WTC11 (cell line): ENCODE measurements around the gene ARHGAP22. TPM values are rescaled to one million over a fixed set of nuclear protein-coding genes. Genes with fewer than 3 reads are reported as not detected.

Experiments
- ATAC-seq: fragments of 200-7000 bp; cut with Tn5 transposase; 2 replicates; pipeline ENCODE4 v1.10.0; 2021; ENCODE audit warnings: mild to moderate bottlenecking, moderate library complexity
- CTCF ChIA-PET: fragments of 300-600 bp; sonication (Branson Sonifier 250); formaldehyde crosslinking; loops from one replicate; lab custom pipeline; 2021; ENCODE audit warnings: antibody characterized with exemption; lab: Charles Lee
- POLR2A ChIA-PET: fragments of 350-600 bp; sonication (Branson Sonifier 250); formaldehyde crosslinking; loops from one replicate; lab custom pipeline; 2021; ENCODE audit warnings: antibody characterized with exemption; lab: Charles Lee
- DNase-seq: peaks from one replicate; pipeline ENCODE4 v3.0.0; 2021; ENCODE audit warnings: low spot score
- H3K27ac Mint-ChIP-seq: 2 replicates; pipeline ENCODE4 v1.8.0; 2021; ENCODE audit warnings: mixed read lengths
- H3K27me3 Mint-ChIP-seq: 2 replicates; pipeline ENCODE4 v1.8.0; 2021; ENCODE audit warnings: low read depth, mild to moderate bottlenecking, moderate library complexity, mixed read lengths
- H3K36me3 Mint-ChIP-seq: 2 replicates; pipeline ENCODE4 v1.8.0; 2021; ENCODE audit warnings: mixed read lengths
- H3K4me1 Mint-ChIP-seq: 2 replicates; pipeline ENCODE4 v1.8.0; 2022; ENCODE audit warnings: mixed read lengths
- H3K4me3 Mint-ChIP-seq: 2 replicates; pipeline ENCODE4 v1.8.0; 2021; ENCODE audit warnings: mild to moderate bottlenecking, moderate library complexity, mixed read lengths
- H3K9me3 Mint-ChIP-seq: 2 replicates; pipeline ENCODE4 v1.8.0; 2021; ENCODE audit warnings: mixed read lengths
- AR ChIP-seq: fragments of 250-450 bp; sonication (Bioruptor Pico); IDR thresholded peaks from 2 replicates; pipeline ENCODE4 v1.9.0; 2021; ENCODE audit warnings: mild to moderate bottlenecking
- ATF1 ChIP-seq: sonication (generic); formaldehyde crosslinking; IDR thresholded peaks from 2 replicates; pipeline ENCODE4 v1.8.1; 2023; ENCODE audit warnings: mild to moderate bottlenecking, moderate library complexity, missing genetic modification reagents
- ATF2 ChIP-seq: sonication (generic); formaldehyde crosslinking; IDR thresholded peaks from 2 replicates; pipeline ENCODE4 v1.8.1; 2022; ENCODE audit warnings: low read depth, missing genetic modification reagents, borderline replicate concordance
- CBFB ChIP-seq: sonication (generic); formaldehyde crosslinking; IDR thresholded peaks from 2 replicates; pipeline ENCODE4 v1.8.1; 2022; ENCODE audit warnings: mild to moderate bottlenecking, low read depth, missing genetic modification reagents
- FOXJ3 ChIP-seq: sonication (generic); formaldehyde crosslinking; IDR thresholded peaks from 2 replicates; pipeline ENCODE4 v1.9.0; 2021; ENCODE audit warnings: missing genetic modification reagents, mild to moderate bottlenecking, borderline replicate concordance
- FOXK1 ChIP-seq: sonication (generic); formaldehyde crosslinking; IDR thresholded peaks from 2 replicates; pipeline ENCODE4 v1.8.0; 2022; ENCODE audit warnings: mild to moderate bottlenecking, moderate library complexity, missing genetic modification reagents
- FOXP1 ChIP-seq: sonication (generic); formaldehyde crosslinking; IDR thresholded peaks from 2 replicates; pipeline ENCODE4 v1.8.0; 2022; ENCODE audit warnings: missing genetic modification reagents, mild to moderate bottlenecking, moderate library complexity, borderline replicate concordance
- JAZF1 ChIP-seq: fragments of 250-450 bp; sonication (Bioruptor Pico); IDR thresholded peaks from 2 replicates; pipeline ENCODE4 v1.9.0; 2021; ENCODE audit warnings: moderate library complexity, mild to moderate bottlenecking, inconsistent platforms
- KAT7 ChIP-seq: sonication (generic); formaldehyde crosslinking; IDR thresholded peaks from 2 replicates; pipeline ENCODE4 v1.8.1; 2023; ENCODE audit warnings: missing genetic modification reagents, mild to moderate bottlenecking, borderline replicate concordance
- MXD4 ChIP-seq: fragments of 250-450 bp; sonication (Bioruptor Pico); IDR thresholded peaks from 2 replicates; pipeline ENCODE4 v1.8.0; 2021; ENCODE audit warnings: mild to moderate bottlenecking, moderate library complexity, borderline replicate concordance
- OVOL2 ChIP-seq: fragments of 250-450 bp; sonication (Bioruptor Pico); IDR thresholded peaks from 2 replicates; pipeline ENCODE4 v1.9.0; 2021; ENCODE audit warnings: mild to moderate bottlenecking, borderline replicate concordance
- SMAD3 ChIP-seq: sonication (generic); formaldehyde crosslinking; IDR thresholded peaks from 2 replicates; pipeline ENCODE4 v1.8.0; 2022; ENCODE audit warnings: missing genetic modification reagents, mild to moderate bottlenecking, borderline replicate concordance
- SP1 ChIP-seq: sonication (generic); formaldehyde crosslinking; conservative IDR thresholded peaks from 2 replicates; pipeline ENCODE4 v1.8.1; 2022; ENCODE audit warnings: missing genetic modification reagents
- STAT6 ChIP-seq: sonication (generic); formaldehyde crosslinking; conservative IDR thresholded peaks from 2 replicates; pipeline ENCODE4 v1.8.1; 2023; ENCODE audit warnings: mild to moderate bottlenecking, low read depth, missing genetic modification reagents, moderate library complexity
- TEAD1 ChIP-seq: sonication (generic); formaldehyde crosslinking; IDR thresholded peaks from 2 replicates; pipeline ENCODE4 v1.8.0; 2022; ENCODE audit warnings: mild to moderate bottlenecking, missing genetic modification reagents
- total RNA-seq: library from RNA; stranded (reverse); gene quantifications from 3 replicates; pipeline ENCODE4 v1.2.3, GENCODE V29; 2021
- TF ChIP-seq, protein P1 (sequence below): fragments of 250-450 bp; sonication (Bioruptor Pico); IDR thresholded peaks from 2 replicates; pipeline ENCODE4 v2.1.2; 2022; ENCODE audit warnings: mild to moderate bottlenecking, moderate library complexity
- TF ChIP-seq, protein P2 (sequence below): sonication (generic); formaldehyde crosslinking; IDR thresholded peaks from 2 replicates; pipeline ENCODE4 v1.8.1; 2022; ENCODE audit warnings: missing genetic modification reagents, borderline replicate concordance

Gene ARHGAP22
- total RNA-seq, 1 experiment from 2014 or later: 8.6 TPM

- DNase-seq (no peak), ATAC-seq (peak; percentile 14; the same call in 1 of the 2 replicates)
- TF ChIP-seq KAT7 (CRISPR knock-in tag) (no peak), FOXK1 (CRISPR knock-in tag) (no peak), OVOL2 (CRISPR knock-in tag) (no peak), ATF2 (no peak), FOXJ3 (no peak), SMAD3 (CRISPR knock-in tag) (no peak), FOXP1 (CRISPR knock-in tag) (no peak), SP1 (CRISPR knock-in tag) (no peak), STAT6 (CRISPR knock-in tag) (no peak), CBFB (CRISPR knock-in tag) (no peak), ATF1 (CRISPR knock-in tag) (no peak), MXD4 (no peak), AR (CRISPR knock-in tag) (no peak), TEAD1 (CRISPR knock-in tag) (no peak), JAZF1 (CRISPR knock-in tag) (no peak)
- TF ChIP-seq, protein P1, sequence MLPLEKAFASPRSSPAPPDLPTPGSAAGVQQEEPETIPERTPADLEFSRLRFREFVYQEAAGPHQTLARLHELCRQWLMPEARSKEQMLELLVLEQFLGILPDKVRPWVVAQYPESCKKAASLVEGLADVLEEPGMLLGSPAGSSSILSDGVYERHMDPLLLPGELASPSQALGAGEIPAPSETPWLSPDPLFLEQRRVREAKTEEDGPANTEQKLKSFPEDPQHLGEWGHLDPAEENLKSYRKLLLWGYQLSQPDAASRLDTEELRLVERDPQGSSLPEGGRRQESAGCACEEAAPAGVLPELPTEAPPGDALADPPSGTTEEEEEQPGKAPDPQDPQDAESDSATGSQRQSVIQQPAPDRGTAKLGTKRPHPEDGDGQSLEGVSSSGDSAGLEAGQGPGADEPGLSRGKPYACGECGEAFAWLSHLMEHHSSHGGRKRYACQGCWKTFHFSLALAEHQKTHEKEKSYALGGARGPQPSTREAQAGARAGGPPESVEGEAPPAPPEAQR: no peak
- TF ChIP-seq, protein P2, sequence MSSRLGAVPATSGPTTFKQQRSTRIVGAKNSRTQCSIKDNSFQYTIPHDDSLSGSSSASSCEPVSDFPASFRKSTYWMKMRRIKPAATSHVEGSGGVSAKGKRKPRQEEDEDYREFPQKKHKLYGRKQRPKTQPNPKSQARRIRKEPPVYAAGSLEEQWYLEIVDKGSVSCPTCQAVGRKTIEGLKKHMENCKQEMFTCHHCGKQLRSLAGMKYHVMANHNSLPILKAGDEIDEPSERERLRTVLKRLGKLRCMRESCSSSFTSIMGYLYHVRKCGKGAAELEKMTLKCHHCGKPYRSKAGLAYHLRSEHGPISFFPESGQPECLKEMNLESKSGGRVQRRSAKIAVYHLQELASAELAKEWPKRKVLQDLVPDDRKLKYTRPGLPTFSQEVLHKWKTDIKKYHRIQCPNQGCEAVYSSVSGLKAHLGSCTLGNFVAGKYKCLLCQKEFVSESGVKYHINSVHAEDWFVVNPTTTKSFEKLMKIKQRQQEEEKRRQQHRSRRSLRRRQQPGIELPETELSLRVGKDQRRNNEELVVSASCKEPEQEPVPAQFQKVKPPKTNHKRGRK: no peak
- peaks cover 46% of the 10 kb centered on the region for H3K4me1 Mint-ChIP-seq
- CTCF ChIA-PET: interaction anchor here (0.6 to 2.6 kb wide), 4 partner anchors 10 to 114 kb away, joined by 3 to 13 read pairs (median 4); partner anchors contain the start of gene ARHGAP22
- H3K36me3 Mint-ChIP-seq: no peaks in the 10 kb centered on the region
- H3K4me3 Mint-ChIP-seq: no peak overlapping the region
- H3K9me3 Mint-ChIP-seq: peaks cover 5% of the 10 kb centered on the region; the same call in 1 of the 2 replicates
- H3K27me3 Mint-ChIP-seq: no peaks in the 10 kb centered on the region
- POLR2A ChIA-PET: no interaction called here
- no peak overlapping the region for H3K27ac Mint-ChIP-seq
These were observed 62.2 kb downstream of the ARHGAP22 start for GRCh38 chr10:48542471-48543181.
